ENCODE results near the gene GHR.

- no peak for TF ChIP-seq CTCF (IDR thresholded peaks at IDR 0.05; ENCODE audit: borderline replicate concordance, extremely low read depth, low read length, poor library complexity, severe bottlenecking)
- TF ChIP-seq EZH2 (IDR thresholded peaks at IDR 0.05; ENCODE audit: borderline replicate concordance, low read depth, low read length, severe bottlenecking) = no peak
Measured at GRCh38 chr5:42461507-42461906, 38.3 kb downstream of the GHR start.

All from DND-41 (cell line).